GM19463 (cell line): ENCODE results near the gene CIRBP.

Experiments used
- ATAC-seq: cut with Tn5 transposase; IDR thresholded peaks from one replicate; pipeline ENCODE4 v1.9.1; 2021; ENCODE audit warnings: mild to moderate bottlenecking, moderate library complexity; ENCODE audit not compliant: unreplicated experiment

CIRBP gene

DNA sequence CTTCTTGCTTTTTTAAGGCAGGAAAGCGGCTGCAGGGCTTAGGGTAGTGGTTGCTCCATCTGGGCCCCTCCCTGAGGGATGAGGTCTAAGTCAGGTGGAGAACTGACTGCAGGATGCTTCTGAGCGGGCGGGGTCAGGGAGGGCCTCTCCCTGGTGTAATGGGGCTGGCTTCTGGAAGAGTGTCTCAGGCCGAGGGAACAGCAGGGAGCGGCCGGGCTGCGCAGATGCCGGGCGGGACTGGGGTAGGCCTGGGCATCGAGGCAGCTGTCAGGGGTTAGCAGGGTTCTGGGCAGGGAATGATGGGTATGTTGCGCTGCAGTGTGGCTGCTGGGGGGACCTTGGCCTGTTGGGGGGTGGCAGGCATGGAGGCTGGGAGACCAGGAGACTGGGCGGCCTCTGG, 8.9 kb downstream of the CIRBP start:
- no peak for ATAC-seq

DNA sequence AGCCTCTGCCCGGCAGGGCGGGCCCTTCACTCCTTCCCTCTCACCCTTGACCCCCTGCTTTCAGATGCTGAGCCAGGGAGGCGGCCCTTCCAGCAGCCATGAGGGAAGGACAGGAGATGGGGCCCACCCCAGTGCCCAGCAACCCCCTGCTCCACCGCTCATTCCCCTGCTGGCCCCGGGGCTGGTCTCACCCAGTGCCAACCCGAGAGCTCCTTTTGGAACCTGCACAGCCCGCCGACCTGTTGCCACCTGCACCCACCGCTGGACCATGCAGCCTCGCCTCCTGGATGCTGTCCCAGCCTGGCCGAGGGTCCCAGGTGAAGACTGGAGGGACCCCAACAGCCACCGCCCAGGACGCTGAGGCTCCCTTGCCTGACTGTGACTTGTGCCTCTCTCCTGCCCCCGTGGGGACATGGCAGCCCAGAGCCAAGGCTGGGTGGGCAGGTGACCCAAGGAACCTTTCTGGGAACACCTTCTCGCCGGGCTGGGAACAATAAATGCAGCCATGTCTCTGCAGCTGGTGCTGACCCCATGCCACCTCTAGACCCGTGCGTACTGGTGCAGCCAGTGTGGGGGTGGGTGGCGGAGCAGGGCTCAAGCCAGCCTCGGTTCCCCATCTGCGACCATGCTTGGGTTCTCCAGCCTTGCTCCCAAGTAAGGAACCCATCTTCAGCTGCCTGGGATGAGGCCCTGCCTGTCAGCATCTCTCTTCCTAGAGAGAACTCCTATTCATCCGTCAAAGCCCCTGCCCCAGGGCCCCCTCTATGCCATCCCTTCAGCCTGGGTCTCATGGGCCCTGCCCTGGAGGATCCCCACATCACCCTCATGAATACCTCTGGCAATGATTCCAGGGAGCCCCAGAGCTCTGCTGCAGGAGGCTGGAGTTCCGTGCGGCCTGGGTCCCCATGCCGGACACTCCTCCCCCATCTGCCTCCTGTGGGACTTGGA, 9.9 kb downstream of the CIRBP start:
- no peak for ATAC-seq

DNA sequence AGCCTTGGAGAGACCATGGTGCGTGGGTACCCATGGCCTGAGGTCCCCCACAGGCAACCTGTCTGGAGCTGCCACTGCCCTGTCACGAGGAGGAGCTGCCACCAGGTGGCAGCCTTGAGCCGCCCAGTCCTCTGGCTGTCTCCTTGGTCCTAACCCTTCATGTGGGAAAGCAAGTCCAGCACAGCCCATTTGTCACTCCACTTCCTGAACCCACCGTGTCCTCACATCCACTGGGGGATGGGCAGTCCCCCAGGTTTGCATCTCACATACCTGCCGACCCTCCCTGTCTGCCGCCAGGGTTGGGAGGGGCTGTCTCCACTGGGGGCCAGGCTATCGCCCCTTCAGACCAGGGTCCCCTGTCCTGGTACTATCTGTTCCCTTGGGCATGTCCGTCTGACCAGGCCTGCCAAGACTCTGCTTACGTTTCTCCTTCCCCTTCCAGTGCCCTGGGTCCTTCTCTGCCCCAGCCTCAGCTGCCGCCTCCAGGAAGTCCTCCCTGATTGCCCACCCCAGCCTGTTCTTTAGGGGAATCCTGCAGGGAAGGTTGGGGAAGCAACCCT, 10.7 kb downstream of the CIRBP start:
- no peak for ATAC-seq

DNA sequence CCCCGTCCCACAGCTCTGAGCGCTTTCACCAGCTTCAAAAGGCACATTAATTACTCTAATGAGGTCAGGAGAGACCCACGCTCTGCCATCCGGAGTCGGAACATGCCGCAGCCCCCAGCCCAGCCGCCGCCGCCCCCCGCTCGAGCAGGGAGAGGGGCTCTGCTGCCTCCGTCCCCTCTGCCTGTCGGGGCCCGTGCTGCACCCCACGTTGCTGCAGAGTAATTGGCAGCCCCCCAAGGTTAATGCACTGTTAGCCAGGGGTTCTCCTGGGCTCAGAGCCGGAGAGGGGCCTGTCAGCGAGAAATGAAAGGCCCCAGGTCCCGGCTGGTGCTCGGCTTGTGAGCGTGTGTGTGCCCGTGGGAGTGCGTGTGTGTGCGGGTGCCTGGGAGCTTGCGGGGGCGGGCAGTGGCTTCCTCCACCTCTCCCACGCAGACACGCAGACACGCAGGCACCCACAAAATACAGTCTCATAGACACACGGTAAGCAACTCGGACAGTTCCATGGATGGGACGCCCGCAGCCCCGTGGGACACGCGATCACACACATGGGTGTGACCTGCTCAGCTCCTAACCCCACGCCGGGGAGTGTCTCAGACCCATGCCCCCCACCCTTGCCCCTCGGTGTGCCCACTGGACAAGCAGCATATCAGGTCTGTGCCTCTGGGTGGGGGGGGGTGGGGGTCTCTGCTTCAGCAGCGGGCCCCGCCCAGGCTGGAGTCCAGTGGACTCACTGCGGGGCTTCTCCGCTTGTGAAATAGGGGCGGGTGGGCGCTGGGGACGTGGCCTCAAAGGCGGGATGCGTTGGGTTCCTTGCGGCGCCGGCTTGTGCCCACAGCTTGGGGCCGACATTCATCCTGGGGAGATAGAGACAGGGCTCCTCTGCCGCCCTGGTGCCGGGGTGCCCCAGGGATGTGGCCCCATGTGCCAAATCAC, 11.8 kb downstream of the CIRBP start:
- no peak for ATAC-seq

DNA sequence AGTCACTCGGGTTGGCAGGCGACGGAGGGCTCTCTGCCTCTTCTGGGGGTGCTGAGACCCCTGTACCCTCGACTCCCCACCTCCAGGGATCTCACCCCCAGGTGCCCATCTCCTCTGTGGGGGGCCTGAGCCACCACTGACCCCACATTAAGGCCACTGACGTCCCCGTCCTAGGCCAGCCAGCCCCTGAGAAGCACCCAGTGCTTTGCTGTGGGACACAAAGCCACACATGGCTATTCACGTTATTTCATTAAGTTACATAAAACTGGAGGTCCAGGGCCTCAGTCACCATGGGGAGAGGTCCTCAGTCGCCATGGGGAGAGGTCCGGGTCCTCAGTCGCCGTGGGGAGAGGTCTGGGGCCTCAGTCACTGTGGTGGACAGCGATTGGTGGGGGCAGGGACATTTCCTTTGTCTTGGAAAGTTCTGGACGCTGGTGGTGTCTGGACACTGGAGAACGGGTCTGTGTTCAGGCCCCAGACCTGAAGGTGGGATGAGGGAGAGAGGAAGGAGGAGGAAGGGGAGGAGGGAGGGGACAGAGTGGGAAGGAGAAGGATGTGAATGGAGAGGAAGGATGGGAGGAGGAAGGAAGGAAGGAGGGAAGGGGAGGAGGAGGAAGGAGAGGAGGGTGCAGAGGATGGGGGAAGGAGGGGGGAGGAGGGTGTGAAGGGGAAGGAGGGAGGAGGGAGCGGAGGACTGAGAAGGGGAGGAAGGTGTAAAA, 12.6 kb downstream of the CIRBP start:
- ATAC-seq, result no peak

DNA sequence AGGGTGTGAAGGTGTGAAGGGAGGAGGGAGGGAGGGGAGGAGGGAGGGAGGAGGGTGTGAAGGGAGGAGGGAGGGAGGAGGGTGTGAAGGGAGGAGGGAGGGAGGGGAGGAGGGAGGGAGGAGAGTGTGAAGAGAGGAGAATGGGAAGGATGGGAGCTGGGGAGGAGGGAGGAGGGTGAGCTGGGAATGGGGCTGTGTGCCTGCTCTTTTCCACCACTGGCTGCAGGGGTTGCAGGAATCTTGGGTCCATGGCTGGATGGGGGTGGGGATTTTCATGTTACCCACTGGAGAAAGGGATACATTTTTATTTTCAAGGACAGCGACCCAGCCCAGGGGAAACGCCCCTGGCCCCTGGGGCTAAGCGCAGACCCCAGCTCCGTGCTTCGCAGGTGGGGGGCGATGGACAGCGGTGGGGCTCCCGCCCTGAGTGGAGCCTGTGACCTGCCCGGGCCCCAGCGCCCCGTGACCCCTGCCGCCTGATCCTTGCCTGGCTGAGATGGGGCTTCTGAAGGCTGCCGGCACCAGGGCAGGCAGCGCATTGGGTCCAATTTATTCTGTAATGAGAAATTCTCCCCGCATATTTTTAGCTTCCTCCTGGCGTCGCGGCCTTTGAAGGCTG, 13.6 kb downstream of the CIRBP start:
- no peak for ATAC-seq

DNA sequence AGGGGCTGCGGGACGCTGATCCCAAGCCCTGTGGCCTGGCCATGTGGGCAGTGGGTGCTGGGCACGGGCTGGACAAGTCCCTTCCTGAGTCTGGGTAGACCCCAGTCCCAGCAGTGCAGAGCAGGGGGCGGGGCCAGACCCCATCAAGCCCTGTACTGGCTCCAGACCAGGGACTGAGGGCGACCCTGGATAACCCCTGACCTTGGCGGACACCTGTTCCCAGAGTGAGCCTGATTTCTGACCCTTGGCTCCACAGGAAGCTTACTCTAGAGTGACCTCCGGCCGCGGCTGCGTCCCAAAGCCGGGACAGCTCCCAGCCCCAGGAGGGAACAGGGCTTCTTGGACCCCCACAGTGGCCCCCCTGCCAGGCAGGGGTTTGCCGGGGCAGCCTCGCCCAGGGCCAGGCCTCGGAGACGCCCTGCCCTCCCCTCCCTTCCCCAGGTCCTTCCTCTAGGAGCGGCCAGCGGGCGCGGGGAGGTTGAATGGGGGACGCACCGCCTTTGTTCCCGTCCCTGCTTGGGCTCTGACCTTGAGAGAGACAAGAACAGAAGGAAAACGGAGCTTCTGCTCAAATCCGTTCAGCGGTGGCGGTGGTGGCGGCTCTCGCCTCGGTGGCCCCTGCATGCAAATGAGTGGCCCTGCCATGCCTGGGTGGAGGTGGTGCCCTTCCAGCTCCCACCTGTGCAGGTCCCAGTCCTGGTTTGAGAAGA, 14.2 kb downstream of the CIRBP start:
- ATAC-seq, result no peak

DNA sequence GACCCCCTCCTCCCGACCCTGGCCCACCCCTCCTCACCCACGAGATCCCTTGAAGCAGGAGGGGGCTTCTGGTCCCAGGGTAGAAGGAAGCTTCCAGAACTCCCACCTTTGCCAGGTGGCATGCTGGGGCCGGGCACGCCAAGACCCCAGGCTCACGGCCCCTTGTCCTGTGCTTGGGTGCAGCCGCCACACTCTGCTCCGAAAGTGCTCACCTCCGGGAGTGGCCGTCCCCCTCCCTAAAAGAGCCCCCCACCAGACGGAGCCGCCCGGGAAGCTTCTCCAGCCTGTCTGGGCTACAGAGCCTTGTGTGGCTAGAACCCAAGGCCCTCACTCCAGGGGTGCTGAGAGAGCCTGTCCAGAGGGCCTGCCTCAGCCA, 14.8 kb downstream of the CIRBP start:
- no peak for ATAC-seq

DNA sequence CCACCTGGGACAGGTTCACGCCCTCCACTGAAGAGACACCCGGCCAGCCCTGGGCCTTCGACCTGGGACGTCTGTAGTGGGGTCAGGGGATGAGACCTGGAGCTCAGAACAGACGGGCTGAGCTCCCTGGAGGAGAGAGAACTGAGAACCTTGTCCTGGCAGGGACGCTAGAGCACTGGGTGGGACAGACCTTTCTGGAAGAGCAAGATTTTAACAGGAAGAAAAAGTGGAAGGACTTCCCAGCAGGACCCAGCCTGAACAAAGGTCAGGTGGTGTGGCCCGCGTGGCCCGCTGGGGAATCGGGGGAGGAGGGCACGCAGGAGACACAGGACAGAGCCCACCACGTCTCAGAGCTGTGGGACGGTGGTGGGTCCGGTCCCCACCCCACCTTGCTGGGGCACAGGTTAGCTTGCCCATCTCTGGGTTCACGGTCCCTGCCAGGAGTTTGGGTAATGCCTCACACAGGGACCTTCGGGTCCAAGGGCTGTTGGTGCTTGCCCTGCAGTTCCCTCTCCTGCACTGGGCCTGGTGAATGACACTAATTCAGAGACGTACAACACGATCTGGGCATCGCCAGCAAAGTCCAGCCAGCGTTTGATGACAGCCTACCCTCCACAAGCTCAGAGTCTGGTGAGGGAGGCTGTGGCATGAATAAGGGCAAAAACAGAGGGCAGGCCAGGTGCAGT, 15.3 kb downstream of the CIRBP start:
- ATAC-seq, result no peak

DNA sequence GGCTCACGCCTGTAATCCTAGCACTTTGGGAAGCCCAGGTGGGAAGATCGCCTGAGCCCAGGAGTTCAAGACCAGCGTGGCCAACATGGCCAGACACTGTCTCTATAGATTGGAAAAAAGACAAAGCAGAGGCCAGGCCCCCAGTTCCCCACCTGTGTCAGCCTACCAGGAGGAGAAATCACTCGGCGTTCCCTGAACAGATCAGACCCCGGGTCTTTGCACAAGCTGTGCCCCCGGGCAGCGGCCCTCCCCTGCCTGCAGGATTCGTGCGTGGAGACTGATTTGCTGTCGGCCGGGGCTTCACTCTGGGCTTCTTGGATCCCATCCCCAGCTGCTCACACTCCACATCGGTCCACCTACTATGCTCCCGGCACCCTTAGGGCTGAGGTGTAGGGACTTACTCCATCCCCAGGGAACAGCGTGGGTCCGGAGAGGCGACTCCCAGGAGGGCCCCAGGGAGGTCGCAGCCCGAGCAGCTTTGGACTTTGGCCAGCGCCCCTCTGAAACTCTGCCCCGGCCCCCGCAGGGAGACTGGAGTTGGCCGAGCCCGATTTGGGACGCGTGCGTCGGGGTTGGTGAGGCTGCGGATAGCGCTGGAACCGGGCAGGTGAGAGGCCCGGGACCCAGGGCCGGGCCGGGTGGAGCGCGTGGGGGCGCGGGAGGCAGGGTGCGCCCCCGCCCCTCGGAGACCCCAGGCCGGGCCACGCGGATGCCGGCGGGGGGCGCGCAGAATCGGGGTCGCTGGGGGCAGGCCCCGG, 16.0 kb downstream of the CIRBP start:
- ATAC-seq, result no peak

DNA sequence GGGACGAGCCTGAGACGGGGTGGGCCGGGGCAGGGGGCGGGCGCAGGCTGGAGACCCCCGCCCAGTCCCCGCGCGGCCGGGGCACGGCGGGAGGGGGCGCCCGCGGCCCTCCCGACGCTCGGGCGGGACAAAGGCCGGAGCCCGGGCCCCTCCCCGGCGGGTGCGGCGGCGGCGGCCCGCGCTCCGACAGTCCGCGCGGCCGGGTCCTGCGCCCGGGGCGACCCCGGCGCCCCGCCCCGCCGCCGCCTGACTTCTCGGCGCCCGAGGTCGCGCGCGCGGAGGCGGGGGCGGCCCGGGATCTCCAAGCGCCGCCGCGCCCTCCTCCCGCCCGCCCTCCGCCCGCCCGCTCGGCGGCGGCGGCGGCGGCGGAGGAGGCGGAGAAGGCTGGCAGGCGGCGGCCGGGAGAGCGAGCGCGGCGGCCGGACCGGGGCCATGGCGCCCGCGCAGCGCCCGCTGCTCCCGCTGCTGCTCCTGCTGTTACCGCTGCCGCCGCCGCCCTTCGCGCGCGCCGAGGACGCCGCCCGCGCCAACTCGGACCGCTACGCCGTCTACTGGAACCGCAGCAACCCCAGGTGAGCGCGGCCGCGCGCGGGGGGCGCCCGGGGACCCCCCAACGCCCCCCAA, 16.7 kb downstream of the CIRBP start, which contains the start of gene EFNA2:
EFNA2 (plus strand) TSS at position 137 of the 624 bp plus-strand sequence; CDS start at position 433, 296 bp downstream.
- no peak for ATAC-seq

DNA sequence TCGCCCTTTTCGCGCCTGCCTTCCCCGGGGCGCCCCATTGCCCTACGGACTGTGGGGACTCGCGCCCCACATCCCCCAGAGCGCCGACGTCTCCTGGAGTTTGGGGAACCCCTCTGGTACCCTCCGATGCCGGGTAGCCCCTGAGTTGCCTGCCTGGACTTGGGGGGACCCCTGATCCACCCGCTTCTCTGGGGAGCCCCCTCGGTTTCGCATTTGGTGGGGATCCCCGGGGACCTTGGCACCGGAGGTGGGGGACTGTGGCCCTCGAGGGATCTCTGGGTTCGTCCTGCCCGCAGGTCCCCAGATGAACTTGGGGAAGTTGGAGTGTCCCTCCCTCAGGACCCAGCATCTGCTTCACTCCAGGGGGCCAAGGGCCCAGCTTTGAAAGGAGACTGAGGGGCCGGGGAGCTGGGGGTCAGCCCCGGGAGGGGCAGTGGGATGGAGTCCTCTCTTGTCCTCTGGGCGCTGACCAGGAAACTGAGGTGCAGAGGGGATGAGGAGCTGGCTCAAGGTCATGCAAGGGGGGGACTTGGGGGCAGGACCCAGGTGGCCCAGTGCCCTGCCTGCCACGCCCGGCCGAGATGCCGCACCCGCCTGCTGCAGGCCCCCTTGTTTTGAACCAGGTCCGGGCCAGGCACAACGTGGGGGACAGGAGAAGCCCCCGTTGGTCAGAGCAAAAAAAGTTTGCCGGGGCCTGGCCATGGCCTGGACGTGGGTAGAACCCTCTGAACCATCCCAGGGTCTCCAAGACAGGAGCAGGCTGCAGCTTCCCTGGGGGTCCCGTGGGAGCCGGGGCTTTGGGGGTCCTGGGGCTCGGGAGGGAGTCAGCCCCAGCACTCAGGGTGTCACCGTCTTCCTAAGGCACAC, 17.6 kb downstream of the CIRBP start:
- no peak for ATAC-seq

DNA sequence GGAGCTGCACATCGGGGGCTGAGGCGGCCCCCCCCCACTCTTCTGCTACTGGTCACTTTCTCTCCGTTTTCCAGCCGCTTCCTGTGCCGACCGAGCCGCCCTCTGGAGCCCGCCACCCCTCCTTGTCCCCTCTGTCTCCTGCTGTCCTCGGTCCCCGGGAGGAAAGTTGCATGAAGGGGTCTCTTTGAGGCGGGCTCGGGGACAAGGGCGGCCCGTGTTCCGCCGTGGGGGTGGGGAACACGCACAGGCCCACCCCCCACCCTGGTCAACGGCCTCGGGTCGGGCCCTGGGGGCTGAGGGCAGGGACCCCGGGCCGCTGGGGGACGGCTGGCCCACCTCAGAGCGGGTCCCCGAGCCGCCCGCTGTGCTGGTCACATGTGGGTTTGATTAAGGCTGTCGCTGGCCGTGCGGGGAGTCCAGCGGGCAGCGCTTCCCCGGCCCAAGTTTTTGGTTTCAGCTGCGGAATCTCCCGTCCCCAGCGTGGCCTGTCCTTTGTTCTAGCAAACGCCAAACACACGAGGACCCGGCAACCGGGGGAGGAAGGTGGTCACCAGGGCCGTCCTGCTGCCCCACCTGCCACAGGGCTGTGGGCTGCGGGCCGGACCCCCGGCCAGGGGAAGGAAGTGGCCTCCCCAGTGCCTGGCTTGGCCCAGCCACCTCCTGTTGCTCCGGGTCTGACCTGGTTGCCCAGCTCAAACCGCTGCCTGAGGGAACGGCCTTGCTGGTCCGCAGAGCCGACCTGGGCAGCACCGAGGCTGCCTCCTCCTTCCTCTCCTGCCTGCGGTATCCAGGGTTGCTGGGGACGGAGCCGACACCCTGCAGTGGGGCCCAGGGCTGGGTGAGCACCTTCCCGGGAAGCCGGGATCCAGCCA, 18.5 kb downstream of the CIRBP start:
- ATAC-seq, result no peak

DNA sequence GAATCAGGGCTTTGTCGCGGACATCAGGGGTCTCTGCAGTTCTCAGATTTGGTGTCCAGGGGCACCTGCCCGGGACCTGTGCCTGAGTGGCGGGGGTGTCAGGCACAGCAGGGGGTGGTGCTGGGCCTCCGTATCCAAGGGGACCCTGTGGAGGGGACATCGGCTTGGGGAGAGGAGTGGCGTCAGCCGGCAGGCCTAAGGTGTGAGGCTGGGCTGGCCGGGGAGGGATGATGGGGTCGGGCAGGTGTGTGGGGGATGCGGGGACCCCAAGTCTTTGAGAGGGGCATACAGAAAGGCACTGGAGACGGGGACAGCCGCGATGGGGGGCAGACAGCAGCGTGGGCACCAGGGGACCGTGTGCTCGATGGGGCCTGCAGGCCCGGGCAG, 19.1 kb downstream of the CIRBP start:
- ATAC-seq, result no peak

DNA sequence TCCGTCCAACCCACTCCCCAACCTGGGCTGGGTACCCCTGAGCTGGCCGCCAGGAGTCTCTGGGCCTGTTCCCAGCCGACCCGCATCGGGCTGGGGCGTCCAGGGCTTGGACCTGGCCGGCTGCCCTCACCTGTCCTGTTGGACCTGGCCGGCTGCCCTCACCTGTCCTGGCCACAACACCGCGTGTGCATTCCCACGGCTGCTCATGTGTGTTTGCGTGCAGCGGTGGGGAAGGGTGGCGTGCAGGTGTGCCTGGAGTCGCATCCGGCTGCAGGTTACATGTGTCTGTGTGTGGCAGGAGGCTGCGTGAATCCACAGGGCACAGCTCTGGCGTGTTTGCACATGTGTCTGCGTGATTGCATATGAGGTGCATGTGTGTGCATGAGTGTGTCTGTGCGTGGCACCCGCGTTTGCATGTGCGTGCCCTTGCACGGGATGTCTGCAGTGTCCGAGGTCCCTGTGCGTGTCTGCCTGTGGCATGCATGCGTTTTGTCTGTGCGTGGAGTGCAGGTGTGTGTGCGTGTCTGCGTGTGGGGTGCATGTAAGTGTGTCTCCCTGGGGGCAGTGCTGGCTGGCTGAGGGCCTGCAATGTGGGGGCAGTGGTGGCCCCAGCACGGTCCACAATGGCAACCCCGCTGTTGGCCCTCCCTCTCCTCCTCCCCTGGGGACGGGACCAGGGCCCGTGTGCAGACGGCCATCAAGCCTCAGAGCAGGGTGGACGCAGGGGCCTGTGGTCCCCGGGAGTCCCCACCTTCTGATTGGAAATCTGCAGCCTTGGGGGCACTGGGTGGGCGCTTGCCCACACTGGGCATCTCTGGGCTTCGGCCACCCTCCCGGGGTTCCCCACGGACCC, 19.9 kb downstream of the CIRBP start:
- no peak for ATAC-seq
